ENCODE measurements around the gene SRGAP3. TPM values are rescaled to one million over a fixed set of nuclear protein-coding genes. Genes with fewer than 3 reads are reported as not detected.

The SRGAP3 gene
- total RNA-seq, 4 donors from 2014 or later = 2.4 to 35.5 (median 8.2) TPM

GRCh38 chr3:8984081-8984480, 265.4 kb downstream of the SRGAP3 start:
- H3K36me3 ChIP-seq = no peaks in the 10 kb centered on the region
- no peak overlapping the region for H3K4me3 ChIP-seq
- no peak for DNase-seq
- H3K27ac ChIP-seq = no peak overlapping the region
- no peaks in the 10 kb centered on the region for H3K27me3 ChIP-seq
- no peaks in the 10 kb centered on the region for H3K9me3 ChIP-seq
- TF ChIP-seq CTCF (IDR thresholded peaks at IDR 0.05) (no peak), POLR2A (IDR thresholded peaks at IDR 0.05) (no peak)
- no peaks in the 10 kb centered on the region for H3K4me1 ChIP-seq
- intact Hi-C loops (cut with DNase I; ENCODE audit: low total_unique reads) = no loop called here

- Histone ChIP-seq H3K4me1 (no peaks in the 10 kb centered on the region), H3K27me3 (no peaks in the 10 kb centered on the region), H3K36me3 (no peaks in the 10 kb centered on the region), H3K4me3 (no peak overlapping the region), H3K27ac (no peak overlapping the region), H3K9me3 (no peaks in the 10 kb centered on the region)
- intact Hi-C loops (cut with DNase I; ENCODE audit: low total_unique reads) = no loop called here
- no peak for TF ChIP-seq POLR2A (IDR thresholded peaks at IDR 0.05)
- no peak for TF ChIP-seq CTCF (IDR thresholded peaks at IDR 0.05)
- DNase-seq = no peak
These were observed 265.9 kb downstream of the SRGAP3 start for GRCh38 chr3:8983591-8983990.

GRCh38 chr3:8983026-8983425, 266.4 kb downstream of the SRGAP3 start:
- TF ChIP-seq CTCF (IDR thresholded peaks at IDR 0.05) (no peak), POLR2A (IDR thresholded peaks at IDR 0.05) (no peak)
- Histone ChIP-seq H3K9me3 (no peaks in the 10 kb centered on the region), H3K27me3 (no peaks in the 10 kb centered on the region), H3K27ac (no peak overlapping the region), H3K4me1 (no peaks in the 10 kb centered on the region), H3K36me3 (no peaks in the 10 kb centered on the region), H3K4me3 (no peak overlapping the region)
- DNase-seq = no peak
- intact Hi-C loops (cut with DNase I; ENCODE audit: low total_unique reads) = no loop called here

- Histone ChIP-seq H3K4me1 (no peaks in the 10 kb centered on the region), H3K27me3 (no peaks in the 10 kb centered on the region), H3K36me3 (no peaks in the 10 kb centered on the region), H3K9me3 (no peaks in the 10 kb centered on the region), H3K4me3 (no peak overlapping the region), H3K27ac (no peak overlapping the region)
- intact Hi-C loops (cut with DNase I; ENCODE audit: low total_unique reads) = no loop called here
- TF ChIP-seq POLR2A (IDR thresholded peaks at IDR 0.05) (no peak), CTCF (IDR thresholded peaks at IDR 0.05) (no peak)
- no peak for DNase-seq
These were observed 266.9 kb downstream of the SRGAP3 start for GRCh38 chr3:8982509-8982908.

GRCh38 chr3:8981700-8982099, 267.7 kb downstream of the SRGAP3 start:
- Histone ChIP-seq H3K36me3 (no peaks in the 10 kb centered on the region), H3K4me1 (no peaks in the 10 kb centered on the region), H3K9me3 (no peaks in the 10 kb centered on the region), H3K4me3 (no peak overlapping the region), H3K27me3 (no peaks in the 10 kb centered on the region), H3K27ac (no peak overlapping the region)
- DNase-seq = no peak
- intact Hi-C loops (cut with DNase I; ENCODE audit: low total_unique reads) = no loop called here
- TF ChIP-seq POLR2A (IDR thresholded peaks at IDR 0.05) (no peak), CTCF (IDR thresholded peaks at IDR 0.05) (no peak)

All from uterus (tissue), 4 donors.